Stimulated activated memory B cell treated with anti-CD40 and anti-IgM and Interleukin-4, amounts not matched to agents 10 μg/mL and 1 μg/mL and 100 μg/mL, for 72 hours (primary cell): ENCODE measurements around the gene SRPK3.

ENCODE experiments used
- ATAC-seq: fragments of 150-1000 bp; cut with Tn5 transposase; 2 replicates; pipeline ENCODE4 v1.10.0; 2021
- H3K27ac Mint-ChIP-seq: one replicate; pipeline ENCODE4 v1.8.0; 2022; ENCODE audit warnings: mild to moderate bottlenecking, mixed read lengths
- H3K27me3 Mint-ChIP-seq: one replicate; pipeline ENCODE4 v1.8.0; 2022; ENCODE audit warnings: mixed read lengths
- H3K36me3 Mint-ChIP-seq: one replicate; pipeline ENCODE4 v1.8.0; 2022; ENCODE audit warnings: mixed read lengths
- H3K4me1 Mint-ChIP-seq: one replicate; pipeline ENCODE4 v1.8.0; 2022; ENCODE audit warnings: mixed read lengths
- H3K4me3 Mint-ChIP-seq: one replicate; pipeline ENCODE4 v1.8.0; 2022; ENCODE audit warnings: mild to moderate bottlenecking, moderate library complexity, mixed read lengths
- H3K9me3 Mint-ChIP-seq: one replicate; pipeline ENCODE4 v1.8.0; 2022; ENCODE audit warnings: mixed read lengths

SRPK3 gene

DNA sequence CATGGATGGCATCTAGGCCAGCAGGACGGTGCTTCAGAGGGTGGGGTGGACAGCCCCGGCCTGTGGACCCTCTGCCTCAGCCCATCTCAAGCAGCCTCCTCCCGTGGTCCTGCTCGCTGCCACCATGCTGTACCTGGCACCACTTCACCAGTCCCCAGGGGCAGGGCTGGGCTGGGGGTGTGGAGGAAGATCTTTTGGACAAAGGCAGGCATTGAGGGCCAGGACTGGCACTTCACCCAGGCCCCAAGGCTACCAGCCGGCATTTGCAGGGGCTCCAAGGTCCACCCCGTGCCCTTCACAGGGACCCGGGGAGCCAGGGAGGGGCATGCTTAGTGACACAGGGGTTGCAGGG is 16.1 kb upstream of the SRPK3 start:
- H3K9me3 Mint-ChIP-seq, result no peaks in the 10 kb centered on the region
- no peak overlapping the region for H3K4me3 Mint-ChIP-seq
- no peak for ATAC-seq
- peaks cover 24% of the 10 kb centered on the region for H3K4me1 Mint-ChIP-seq
- H3K27me3 Mint-ChIP-seq, result peaks cover 1% of the 10 kb centered on the region
- H3K27ac Mint-ChIP-seq, result no peak overlapping the region
- no peaks in the 10 kb centered on the region for H3K36me3 Mint-ChIP-seq

DNA sequence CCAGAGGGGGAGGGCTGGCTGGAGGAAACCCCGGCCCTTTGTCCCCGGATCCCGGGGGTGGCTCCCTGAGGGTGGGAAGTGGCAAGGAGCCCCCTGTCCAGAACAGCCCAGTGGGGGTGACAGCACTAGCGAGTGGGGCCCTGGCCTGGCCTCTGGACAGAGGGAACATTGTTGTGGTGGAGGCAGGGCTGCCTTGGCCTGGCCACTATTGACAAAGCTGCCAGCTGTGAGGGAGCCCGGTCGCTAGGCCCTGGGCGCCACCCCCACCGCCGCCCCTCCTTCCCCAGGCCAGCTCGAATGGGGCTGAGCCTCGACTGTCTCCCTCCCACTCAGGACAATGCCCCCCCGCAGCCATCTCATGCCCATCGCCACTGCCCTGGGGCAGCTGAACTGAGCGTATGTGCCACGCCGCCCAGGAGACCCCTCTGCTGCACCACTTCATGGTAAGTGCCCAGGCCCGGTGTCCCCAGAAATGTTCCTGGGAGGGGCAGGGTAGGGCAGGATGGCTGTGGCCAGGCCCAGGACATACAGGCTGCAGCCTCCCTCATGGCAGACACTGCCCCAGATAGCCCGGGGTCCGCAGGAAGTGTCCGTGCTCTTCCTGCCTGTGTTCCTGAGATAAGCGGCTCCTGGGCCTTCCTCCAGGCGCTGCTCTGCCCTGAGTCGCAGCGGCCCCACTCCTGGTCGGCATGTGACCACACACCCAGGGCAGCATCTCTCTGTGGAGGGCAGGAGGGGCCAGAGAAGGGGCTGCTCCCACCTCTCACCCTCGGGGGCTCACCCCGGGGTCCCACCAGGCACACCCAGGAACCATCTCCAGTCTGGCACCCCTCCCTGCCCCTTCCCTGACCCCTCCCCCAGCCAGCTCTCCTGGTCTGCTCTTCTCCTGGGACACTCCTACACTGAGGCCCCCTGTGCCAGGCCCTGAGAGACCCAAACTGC is 15.4 kb upstream of the SRPK3 start:
- Mint-ChIP-seq H3K4me3 (no peak overlapping the region), H3K27me3 (peaks cover 7% of the 10 kb centered on the region), H3K9me3 (no peaks in the 10 kb centered on the region), H3K27ac (peak overlapping the region; percentile 46), H3K4me1 (peaks cover 24% of the 10 kb centered on the region), H3K36me3 (no peaks in the 10 kb centered on the region)
- no peak for ATAC-seq

DNA sequence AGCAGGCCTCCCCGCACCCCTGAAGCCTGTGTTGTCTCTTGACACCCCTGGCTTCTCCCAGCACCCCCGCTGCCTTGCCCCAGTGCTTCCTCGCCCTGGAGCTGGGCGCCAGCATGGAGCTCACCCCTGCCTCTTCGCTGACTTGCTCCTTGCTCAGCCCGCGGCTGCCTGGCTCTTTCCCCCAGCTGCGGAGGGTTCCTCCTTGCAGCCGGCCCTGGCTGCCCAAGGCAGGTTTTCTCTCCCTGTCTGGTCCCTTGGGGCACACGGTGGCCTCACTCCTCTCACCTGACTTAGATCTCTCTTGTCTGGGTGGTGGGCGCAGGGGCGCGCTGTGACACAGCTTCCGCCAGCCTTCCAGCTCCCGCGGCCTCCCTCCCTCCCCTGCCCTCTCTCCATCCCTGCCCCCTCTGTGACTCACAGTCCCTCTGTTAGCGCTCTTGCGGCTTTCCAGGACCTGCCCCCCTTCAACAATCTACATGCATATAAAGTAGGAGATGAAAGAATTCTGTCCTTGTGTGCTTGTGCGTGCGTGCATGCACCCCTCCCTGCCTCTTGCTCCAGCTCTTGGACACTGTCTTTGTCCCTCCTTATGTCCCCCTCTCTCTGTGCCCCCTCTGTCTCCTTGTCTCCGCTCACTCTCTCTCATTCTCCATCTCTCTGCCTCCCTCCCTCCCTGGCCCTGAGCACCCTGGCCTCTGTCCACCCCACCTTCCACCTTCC is 14.6 kb upstream of the SRPK3 start:
- Mint-ChIP-seq H3K27me3 (peaks cover 7% of the 10 kb centered on the region), H3K36me3 (no peaks in the 10 kb centered on the region), H3K4me3 (no peak overlapping the region), H3K27ac (peak overlapping the region; percentile 46), H3K4me1 (peaks cover 24% of the 10 kb centered on the region), H3K9me3 (no peaks in the 10 kb centered on the region)
- ATAC-seq, result peak; percentile 37

DNA sequence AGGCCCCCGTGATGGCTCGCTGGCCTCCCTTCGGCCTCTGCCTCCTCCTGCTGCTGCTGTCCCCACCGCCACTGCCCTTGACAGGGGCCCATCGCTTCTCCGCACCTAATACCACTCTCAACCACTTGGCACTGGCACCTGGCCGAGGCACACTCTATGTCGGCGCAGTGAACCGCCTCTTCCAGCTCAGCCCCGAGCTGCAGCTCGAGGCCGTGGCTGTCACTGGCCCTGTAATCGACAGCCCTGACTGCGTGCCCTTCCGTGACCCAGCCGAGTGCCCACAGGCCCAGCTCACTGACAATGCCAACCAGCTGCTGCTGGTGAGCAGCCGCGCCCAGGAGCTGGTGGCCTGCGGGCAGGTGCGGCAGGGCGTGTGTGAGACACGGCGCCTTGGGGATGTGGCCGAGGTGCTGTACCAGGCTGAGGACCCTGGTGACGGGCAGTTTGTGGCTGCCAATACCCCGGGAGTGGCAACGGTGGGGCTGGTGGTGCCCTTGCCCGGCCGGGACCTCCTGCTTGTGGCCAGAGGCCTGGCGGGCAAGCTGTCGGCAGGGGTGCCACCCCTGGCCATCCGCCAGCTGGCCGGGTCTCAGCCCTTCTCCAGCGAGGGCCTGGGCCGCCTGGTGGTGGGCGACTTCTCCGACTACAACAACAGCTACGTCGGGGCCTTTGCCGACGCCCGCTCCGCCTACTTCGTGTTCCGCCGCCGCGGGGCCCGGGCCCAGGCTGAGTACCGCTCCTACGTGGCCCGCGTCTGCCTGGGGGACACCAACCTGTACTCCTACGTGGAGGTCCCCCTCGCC is 13.8 kb upstream of the SRPK3 start:
- ATAC-seq, result no peak
- H3K36me3 Mint-ChIP-seq, result no peaks in the 10 kb centered on the region
- H3K9me3 Mint-ChIP-seq, result no peaks in the 10 kb centered on the region
- no peak overlapping the region for H3K27ac Mint-ChIP-seq
- peaks cover 7% of the 10 kb centered on the region for H3K27me3 Mint-ChIP-seq
- H3K4me3 Mint-ChIP-seq, result no peak overlapping the region
- peaks cover 24% of the 10 kb centered on the region for H3K4me1 Mint-ChIP-seq

DNA sequence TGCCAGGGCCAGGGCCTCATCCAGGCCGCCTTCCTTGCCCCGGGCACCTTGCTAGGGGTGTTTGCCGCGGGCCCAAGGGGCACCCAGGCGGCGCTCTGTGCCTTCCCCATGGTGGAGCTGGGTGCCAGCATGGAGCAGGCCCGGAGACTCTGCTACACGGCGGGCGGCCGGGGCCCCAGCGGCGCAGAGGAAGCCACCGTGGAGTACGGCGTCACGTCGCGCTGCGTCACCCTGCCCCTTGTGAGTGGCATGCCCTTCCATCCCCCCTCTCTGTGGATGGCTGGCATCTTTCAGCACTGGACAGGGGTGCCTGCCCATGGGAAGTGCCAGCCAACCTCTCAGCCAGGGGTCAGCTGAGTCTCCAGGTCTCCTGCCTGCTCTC is 13.2 kb upstream of the SRPK3 start:
- peaks cover 24% of the 10 kb centered on the region for H3K4me1 Mint-ChIP-seq

DNA sequence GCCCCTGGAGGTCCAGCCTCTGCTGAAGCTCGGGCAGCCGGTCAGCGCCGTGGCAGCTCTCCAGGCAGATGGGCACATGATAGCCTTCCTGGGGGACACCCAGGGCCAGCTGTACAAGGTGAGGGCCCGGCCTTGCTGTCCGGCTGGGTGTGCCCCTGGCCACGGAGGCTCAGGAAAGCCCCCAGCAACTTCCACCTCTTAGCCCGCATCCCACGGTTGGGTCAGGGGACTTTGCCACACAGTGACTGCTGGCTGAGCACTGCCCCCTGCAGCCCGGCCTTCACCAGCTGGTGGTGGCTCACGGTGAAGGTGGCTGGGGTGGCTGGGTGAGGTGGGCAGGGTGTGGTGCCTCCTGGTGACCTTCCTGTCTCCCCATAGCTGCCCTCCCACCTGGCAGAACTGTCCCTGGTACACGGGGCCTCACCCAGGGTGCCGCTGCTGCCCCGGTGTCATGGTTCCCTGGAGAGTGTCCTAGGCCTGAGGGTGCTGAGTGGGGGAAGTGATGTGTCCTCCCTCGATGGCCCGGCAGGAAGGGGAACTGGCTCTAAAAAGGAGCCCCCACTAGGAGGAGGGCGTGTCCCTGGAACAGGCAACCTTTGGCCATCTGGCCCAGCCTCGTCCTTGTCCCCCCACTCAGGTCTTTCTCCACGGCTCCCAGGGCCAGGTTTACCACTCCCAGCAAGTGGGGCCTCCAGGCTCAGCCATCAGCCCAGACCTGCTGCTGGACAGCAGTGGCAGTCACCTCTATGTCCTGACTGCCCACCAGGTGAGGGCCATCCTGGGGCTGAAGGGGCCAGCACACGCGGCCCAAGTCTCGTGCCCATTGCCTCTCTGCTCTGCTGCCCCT is 12.3 kb upstream of the SRPK3 start:
- no peaks in the 10 kb centered on the region for H3K36me3 Mint-ChIP-seq
- H3K4me3 Mint-ChIP-seq, result no peak overlapping the region
- no peak overlapping the region for H3K27ac Mint-ChIP-seq
- H3K4me1 Mint-ChIP-seq, result peaks cover 24% of the 10 kb centered on the region
- H3K27me3 Mint-ChIP-seq, result peaks cover 7% of the 10 kb centered on the region
- no peaks in the 10 kb centered on the region for H3K9me3 Mint-ChIP-seq
- ATAC-seq, result no peak

More for the DNA sequence above, 13.2 kb upstream of the SRPK3 start:
- Mint-ChIP-seq H3K36me3 (no peaks in the 10 kb centered on the region), H3K27ac (no peak overlapping the region), H3K9me3 (no peaks in the 10 kb centered on the region), H3K27me3 (peaks cover 7% of the 10 kb centered on the region), H3K4me3 (no peak overlapping the region)
- no peak for ATAC-seq

DNA sequence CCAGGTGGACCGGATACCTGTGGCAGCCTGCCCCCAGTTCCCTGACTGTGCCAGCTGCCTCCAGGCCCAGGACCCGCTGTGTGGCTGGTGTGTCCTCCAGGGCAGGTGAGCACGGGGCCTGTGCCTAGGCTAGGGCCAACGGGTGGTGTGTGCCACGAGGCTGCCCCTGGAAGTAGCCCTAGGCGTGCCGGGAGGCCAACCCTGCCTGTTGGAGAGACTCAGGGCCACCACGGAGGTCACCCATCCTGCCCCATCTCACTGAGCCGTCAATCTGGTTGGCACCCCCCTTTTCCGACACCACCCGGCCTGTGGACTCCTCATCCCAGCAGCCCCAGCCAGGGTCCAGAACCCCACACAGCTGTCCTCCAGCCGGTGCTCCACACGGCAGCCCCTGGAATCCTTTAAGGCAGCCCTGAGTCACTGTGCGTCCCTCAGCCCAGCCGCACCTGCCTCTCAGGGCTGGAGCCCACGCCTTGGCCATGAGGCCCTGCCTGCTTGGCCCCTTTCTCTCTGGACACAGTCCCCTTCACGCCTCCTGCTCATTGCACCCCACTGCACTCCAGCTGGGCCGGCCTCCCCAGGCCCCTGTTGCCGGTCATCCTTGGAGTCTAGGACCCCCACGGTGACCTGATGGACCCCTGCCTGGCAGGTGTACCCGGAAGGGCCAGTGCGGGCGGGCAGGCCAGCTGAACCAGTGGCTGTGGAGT is 11.5 kb upstream of the SRPK3 start:
- H3K4me1 Mint-ChIP-seq, result peaks cover 17% of the 10 kb centered on the region
- ATAC-seq, result no peak

DNA sequence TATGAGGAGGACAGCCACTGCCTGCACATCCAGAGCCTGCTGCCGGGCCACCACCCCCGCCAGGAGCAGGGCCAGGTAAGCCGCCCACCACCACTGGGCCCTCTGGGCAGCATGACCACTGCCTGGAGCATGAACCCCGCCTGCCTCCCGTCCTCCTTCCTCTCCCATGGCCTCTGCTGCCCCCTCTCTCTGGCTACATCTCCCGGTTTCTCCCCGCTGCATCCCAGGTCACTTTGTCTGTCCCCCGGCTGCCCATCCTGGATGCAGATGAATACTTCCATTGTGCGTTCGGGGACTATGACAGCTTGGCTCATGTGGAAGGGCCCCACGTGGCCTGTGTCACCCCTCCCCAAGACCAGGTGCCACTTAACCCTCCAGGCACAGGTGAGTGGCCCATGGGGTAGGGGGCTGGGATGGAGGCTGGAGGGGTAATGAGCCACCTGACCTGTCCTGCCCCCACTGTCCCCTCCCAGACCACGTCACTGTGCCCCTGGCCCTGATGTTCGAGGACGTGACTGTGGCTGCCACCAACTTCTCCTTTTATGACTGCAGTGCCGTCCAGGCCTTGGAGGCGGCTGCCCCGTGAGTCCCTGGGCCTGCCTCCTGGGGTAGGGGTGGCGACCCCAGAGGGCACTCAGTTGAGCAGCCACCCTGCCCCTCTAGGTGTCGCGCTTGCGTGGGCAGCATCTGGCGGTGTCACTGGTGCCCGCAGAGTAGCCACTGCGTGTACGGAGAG is 10.8 kb upstream of the SRPK3 start:
- Mint-ChIP-seq H3K27me3 (peaks cover 7% of the 10 kb centered on the region), H3K4me3 (no peak overlapping the region), H3K9me3 (no peaks in the 10 kb centered on the region), H3K27ac (no peak overlapping the region), H3K4me1 (peaks cover 17% of the 10 kb centered on the region), H3K36me3 (no peaks in the 10 kb centered on the region)
- ATAC-seq, result no peak

More for the DNA sequence above, 11.5 kb upstream of the SRPK3 start:
- Mint-ChIP-seq H3K4me3 (no peak overlapping the region), H3K36me3 (no peaks in the 10 kb centered on the region), H3K9me3 (no peaks in the 10 kb centered on the region), H3K27ac (no peak overlapping the region), H3K27me3 (peaks cover 7% of the 10 kb centered on the region)

DNA sequence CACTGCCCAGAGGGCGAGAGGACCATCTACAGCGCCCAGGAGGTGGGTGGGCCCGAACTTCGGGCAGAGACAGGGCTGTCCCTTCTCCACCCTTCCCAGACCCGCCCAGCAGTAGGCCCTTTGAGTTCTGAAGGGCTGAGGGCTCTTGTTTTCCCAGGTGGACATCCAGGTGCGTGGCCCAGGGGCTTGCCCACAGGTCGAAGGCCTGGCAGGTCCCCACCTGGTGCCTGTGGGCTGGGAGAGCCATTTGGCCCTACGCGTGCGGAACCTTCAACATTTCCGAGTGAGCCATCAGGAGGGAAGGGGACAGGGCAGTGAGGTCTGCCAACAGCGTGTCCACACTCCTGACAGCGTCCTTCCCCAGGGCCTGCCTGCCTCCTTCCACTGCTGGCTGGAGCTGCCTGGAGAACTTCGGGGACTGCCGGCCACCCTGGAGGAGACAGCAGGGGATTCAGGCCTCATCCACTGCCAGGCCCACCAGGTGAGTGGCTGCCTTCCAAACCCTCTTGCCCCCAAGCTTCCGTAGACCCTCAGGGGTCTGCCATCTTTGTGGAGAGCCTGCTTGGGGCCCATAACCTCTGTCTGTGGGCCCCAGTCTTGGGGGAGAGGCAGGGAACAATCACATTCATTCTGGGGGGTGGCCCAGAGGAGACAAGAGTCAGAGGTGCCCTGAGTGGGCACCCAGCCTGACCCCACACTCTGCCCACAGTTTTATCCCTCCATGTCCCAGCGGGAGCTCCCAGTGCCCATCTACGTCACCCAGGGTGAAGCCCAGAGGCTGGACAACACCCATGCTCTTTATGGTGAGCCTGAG is 10.0 kb upstream of the SRPK3 start:
- Mint-ChIP-seq H3K36me3 (no peaks in the 10 kb centered on the region), H3K27me3 (peaks cover 7% of the 10 kb centered on the region), H3K9me3 (no peaks in the 10 kb centered on the region), H3K27ac (no peak overlapping the region), H3K4me3 (no peak overlapping the region), H3K4me1 (peaks cover 17% of the 10 kb centered on the region)
- no peak for ATAC-seq

DNA sequence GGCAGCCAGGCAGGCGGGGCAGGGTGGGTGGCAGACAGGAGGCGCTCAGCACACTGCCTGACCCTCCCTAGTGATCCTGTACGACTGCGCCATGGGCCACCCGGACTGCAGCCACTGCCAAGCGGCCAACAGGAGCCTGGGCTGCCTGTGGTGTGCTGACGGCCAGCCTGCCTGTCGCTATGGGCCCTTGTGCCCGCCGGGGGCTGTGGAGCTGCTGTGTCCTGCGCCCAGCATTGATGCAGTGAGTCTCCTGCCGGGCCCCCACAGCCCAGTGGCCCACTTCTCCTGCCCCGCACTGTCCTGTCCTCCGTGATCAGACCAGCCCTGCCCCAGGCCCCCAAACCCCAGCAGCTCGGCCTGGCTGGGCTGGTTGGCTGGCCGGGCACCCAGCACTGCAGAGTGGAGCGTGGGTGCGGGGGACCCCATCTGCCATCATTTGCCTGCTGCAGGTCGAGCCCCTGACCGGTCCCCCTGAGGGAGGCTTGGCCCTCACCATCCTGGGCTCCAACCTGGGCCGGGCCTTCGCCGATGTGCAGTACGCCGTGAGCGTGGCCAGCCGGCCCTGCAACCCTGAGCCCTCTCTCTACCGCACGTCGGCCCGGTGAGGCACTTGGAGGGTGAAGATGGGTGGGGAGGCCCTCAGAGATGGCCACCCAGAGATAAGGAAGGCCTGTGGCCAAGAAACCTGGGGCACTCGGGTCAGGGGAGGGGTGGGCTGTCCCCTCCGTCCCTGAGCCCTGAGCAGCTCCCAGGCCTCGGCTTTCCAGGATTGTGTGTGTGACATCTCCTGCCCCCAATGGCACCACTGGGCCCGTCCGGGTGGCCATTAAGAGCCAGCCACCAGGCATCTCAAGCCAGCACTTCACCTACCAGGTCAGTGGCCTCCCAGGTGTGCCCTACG is 9.2 kb upstream of the SRPK3 start:
- no peak overlapping the region for H3K4me3 Mint-ChIP-seq
- H3K27me3 Mint-ChIP-seq, result peaks cover 7% of the 10 kb centered on the region
- peaks cover 9% of the 10 kb centered on the region for H3K4me1 Mint-ChIP-seq
- no peak overlapping the region for H3K27ac Mint-ChIP-seq
- no peaks in the 10 kb centered on the region for H3K9me3 Mint-ChIP-seq
- ATAC-seq, result no peak
- H3K36me3 Mint-ChIP-seq, result no peaks in the 10 kb centered on the region

DNA sequence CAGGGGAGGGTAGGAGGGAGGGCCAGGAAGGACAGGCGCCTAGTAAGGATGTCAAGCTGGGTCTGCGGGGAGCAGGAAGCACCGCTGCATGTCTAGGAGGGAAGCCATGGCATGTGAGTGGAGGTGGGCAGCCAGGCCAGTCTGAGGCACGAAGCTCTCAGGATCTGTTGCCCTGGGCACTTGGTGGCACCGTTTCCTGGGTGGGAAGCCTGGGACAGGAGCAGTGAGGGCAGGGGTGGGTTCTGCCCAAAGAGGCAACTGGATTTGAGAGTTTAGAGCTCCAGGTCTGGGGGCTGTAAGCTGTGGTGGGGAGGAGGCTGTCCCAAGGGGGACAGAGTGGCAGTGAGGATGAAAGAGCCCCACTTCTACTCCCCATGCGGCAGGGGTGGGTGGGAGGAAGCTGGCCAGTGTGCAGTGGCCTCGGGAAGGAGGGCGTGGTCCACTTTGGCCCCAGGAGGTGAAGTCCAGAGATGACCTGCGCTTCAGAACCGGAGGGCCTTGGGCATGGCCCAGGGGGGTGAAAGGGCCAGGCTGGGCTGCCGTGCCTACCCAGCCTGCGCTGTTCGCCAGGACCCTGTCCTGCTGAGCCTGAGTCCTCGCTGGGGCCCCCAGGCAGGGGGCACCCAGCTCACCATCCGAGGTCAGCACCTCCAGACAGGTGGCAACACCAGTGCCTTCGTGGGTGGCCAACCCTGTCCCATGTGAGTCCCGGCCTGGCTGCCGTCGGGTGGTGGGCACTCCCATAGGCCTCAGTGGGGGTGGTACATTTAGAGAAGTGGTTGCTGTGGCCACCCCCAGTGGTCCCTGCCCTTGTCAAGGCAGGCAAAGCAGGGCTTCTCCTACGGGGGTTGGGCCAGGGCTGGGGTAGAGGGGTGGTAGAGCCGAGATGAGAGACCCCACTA is 8.3 kb upstream of the SRPK3 start:
- Mint-ChIP-seq H3K4me1 (peaks cover 7% of the 10 kb centered on the region), H3K36me3 (no peaks in the 10 kb centered on the region), H3K4me3 (no peak overlapping the region), H3K9me3 (no peaks in the 10 kb centered on the region), H3K27me3 (peaks cover 7% of the 10 kb centered on the region), H3K27ac (no peak overlapping the region)
- ATAC-seq, result no peak
